ENCODE data around the gene E4F1. TPM values are rescaled to one million over a fixed set of nuclear protein-coding genes. Genes with fewer than 3 reads are reported as not detected.

Gene E4F1
- total RNA-seq, 4 donors from 2014 or later = 30.6 to 60.6 (median 45.2) TPM

DNA sequence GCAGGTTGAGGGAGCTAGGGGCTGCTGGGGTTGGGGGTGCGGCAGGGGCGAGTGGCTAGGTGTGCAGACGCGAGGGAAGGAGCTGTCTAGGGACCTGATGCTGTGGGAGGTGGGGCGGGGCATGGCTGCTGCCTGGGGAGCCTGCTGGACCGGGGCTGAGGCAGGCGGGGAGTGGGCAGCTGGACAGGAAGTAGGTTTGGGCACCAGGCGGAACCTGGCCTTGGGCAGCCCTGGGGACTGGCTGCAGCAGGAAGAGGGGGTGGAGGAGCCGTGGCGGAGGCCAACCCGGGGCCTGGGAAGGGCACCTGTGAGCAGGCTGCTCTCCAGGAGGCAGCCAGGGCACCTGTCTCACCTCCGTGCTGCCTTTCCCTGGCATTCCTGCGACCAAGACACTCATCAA, 7.0 kb downstream of the E4F1 start:
- 83 to 87% methylated on average over 12 to 13 of the region's 13 CpGs for WGBS, 2 donors
- H3K27me3 ChIP-seq = no peaks in the 10 kb centered on the region

DNA sequence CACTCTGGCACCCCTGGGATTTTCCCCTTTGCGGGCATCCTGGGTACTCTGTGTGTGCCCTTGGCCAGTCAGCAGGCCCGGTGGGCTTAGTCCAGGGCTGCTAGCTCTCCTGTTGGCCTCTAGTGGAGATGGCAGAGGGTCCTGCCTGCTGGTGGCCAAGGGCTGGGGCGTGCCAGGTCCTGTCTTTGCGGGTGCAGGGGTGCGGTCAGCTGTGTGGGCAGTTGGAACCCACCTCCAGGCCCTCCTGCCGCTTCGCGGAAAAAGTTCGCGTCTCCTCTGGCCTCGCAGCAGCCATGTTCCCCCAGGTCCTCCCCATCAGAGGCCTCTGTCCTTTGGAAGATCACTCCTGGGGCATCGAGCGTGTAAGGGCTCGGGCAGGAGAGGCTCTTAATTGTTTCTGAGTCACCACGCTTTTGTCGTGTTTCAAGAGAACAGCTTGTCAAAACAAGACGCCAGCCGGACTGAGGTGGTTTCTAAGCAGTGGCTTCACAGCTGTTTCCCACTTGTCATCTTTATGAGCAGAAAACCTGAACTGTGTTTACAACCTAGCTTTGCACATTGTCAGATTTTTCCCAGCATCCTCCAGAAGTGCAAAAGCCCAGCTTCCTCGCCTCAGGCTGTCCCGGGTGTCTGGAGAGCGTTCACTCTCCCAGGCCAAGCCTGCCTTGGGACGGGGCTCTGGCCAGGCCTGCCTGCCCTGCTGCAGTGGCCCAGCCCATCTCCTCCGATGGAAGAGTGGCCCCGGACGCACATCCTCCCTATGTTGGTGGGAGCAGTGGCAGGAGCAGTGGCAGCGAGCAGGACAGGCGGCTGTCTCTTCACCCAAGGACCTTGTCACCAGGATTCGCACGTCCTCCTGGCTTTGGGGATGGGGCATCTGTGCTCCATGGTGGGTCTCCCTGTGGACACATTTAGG, 7.9 kb downstream of the E4F1 start:
- WGBS, 2 donors = 84 to 88% methylated on average over 26 to 27 of the region's 29 CpGs
- Histone ChIP-seq H3K36me3 (peaks cover 6 to 94% (median 37%) of the 10 kb centered on the region in 3 donors), H3K4me3 (no peak overlapping the region), H3K4me1 (peaks cover 0 to 18% (median 5%) of the 10 kb centered on the region in 4 donors), H3K9me3 (no peaks in the 10 kb centered on the region), H3K27ac (no peak overlapping the region), H3K27me3 (peaks cover 0 to 4% of the 10 kb centered on the region in 2 donors)
- TF ChIP-seq EP300 (IDR thresholded peaks at IDR 0.05) = no peak
- TF ChIP-seq, protein P1, sequence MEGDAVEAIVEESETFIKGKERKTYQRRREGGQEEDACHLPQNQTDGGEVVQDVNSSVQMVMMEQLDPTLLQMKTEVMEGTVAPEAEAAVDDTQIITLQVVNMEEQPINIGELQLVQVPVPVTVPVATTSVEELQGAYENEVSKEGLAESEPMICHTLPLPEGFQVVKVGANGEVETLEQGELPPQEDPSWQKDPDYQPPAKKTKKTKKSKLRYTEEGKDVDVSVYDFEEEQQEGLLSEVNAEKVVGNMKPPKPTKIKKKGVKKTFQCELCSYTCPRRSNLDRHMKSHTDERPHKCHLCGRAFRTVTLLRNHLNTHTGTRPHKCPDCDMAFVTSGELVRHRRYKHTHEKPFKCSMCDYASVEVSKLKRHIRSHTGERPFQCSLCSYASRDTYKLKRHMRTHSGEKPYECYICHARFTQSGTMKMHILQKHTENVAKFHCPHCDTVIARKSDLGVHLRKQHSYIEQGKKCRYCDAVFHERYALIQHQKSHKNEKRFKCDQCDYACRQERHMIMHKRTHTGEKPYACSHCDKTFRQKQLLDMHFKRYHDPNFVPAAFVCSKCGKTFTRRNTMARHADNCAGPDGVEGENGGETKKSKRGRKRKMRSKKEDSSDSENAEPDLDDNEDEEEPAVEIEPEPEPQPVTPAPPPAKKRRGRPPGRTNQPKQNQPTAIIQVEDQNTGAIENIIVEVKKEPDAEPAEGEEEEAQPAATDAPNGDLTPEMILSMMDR (IDR thresholded peaks at IDR 0.05) = no peak
- no peak for TF ChIP-seq POLR2A (IDR thresholded peaks at IDR 0.05)
- DNase-seq (ENCODE audit: low spot score in 2 of 2) = no peak

More for the DNA sequence above, 7.0 kb downstream of the E4F1 start:
- no peak for DNase-seq (ENCODE audit: low spot score in 2 of 2)
- Histone ChIP-seq H3K27ac (no peak overlapping the region), H3K36me3 (peaks cover 6 to 89% (median 37%) of the 10 kb centered on the region in 3 donors), H3K4me1 (peaks cover 0 to 16% (median 0%) of the 10 kb centered on the region in 4 donors), H3K4me3 (no peak overlapping the region), H3K9me3 (no peaks in the 10 kb centered on the region)
- no peak for TF ChIP-seq POLR2A (IDR thresholded peaks at IDR 0.05)
- TF ChIP-seq EP300 (IDR thresholded peaks at IDR 0.05) = no peak
- TF ChIP-seq, protein P1 (IDR thresholded peaks at IDR 0.05) = no peak

- H3K9me3 ChIP-seq = no peaks in the 10 kb centered on the region
- no peak for DNase-seq (ENCODE audit: low spot score in 2 of 2)
- H3K4me1 ChIP-seq = peaks cover 0 to 24% (median 15%) of the 10 kb centered on the region in 4 donors
- WGBS, 2 donors = 82 to 86% methylated on average over 15 to 26 of the region's 41 CpGs
- H3K36me3 ChIP-seq = peaks cover 6 to 85% (median 37%) of the 10 kb centered on the region in 3 donors
- peaks cover 0 to 15% of the 10 kb centered on the region in 2 donors for H3K27me3 ChIP-seq
- H3K27ac ChIP-seq = no peak overlapping the region
- H3K4me3 ChIP-seq = no peak overlapping the region
- TF ChIP-seq POLR2A (IDR thresholded peaks at IDR 0.05) (no peak), EP300 (IDR thresholded peaks at IDR 0.05) (no peak)
- TF ChIP-seq, protein P1 (IDR thresholded peaks at IDR 0.05) = no peak
These were observed 9.0 kb downstream of the E4F1 start for GRCh38 chr16:2232094-2232990.

DNA sequence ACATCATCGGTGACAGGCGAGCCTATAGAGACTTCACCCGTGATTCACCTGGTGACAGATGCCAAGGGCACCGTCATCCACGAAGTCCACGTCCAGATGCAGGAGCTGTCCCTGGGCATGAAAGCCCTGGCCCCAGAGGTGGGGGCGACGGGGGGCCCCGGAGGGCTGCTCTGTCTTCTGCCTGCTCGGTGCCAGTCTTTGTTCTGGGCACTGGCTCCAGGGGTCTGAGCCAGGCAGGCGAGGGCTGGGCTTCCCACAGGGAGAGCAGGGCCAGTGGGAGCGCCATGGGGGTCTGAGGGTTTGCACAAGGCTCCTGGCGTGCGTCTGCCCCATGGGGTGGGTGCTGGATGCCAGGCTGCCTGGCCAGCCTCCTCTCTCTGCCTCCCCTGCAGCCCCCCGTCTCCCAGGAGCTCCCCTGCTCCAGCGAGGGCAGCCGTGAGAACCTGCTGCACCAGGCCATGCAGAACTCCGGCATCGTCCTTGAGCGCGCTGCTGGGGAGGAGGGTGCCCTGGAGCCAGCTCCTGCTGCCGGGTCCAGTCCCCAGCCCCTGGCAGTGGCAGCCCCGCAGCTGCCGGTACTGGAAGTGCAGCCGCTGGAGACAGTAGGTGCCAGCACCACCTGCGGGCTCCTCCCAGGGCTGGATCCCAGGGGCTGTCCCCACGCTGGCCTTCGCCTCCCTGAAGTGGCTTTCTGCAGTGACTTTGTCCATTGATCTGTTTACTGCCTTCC, 9.8 kb downstream of the E4F1 start:
- Histone ChIP-seq H3K4me3 (no peak overlapping the region), H3K36me3 (peaks cover 6 to 80% (median 37%) of the 10 kb centered on the region in 3 donors)
- no peak for TF ChIP-seq POLR2A (IDR thresholded peaks at IDR 0.05)
- TF ChIP-seq EP300 (IDR thresholded peaks at IDR 0.05) = no peak
- TF ChIP-seq, protein P1 (IDR thresholded peaks at IDR 0.05) = no peak

More for the DNA sequence above, 9.8 kb downstream of the E4F1 start:
- H3K27ac ChIP-seq = no peak overlapping the region
- H3K4me1 ChIP-seq = peaks cover 0 to 28% (median 22%) of the 10 kb centered on the region in 4 donors
- H3K9me3 ChIP-seq = no peaks in the 10 kb centered on the region
- peaks cover 0 to 17% of the 10 kb centered on the region in 2 donors for H3K27me3 ChIP-seq
- DNase-seq (ENCODE audit: low spot score in 2 of 2) = no peak
- 93 to 95% methylated on average over 13 to 15 of the region's 28 CpGs for WGBS, 2 donors

All from tibial nerve (tissue), 4 donors.